Thyroid gland (tissue), 4 donors: ENCODE measurements around the gene DYNC2LI1.

Source experiments
- POLR2A ChIP-seq, 2 donors: fragments of 450-650 bp; IDR thresholded peaks; one replicate each; pipeline ENCODE4 v1.6.1; 2017; ENCODE audit warnings: antibody characterized with exemption in 2 of 2, mild to moderate bottlenecking in 2 of 2, moderate library complexity in 1 of 2
- TF ChIP-seq, protein P1 (sequence below), 6 experiments: fragments of 200-600 bp in 3 of 6; fragments of 450-650 bp in 3 of 6; sonication (generic) in 3 of 6; IDR thresholded peaks; one replicate each; pipeline ENCODE4 v1.5.1; 2016 to 2019; ENCODE audit warnings: antibody characterized with exemption in 6 of 6, mild to moderate bottlenecking in 2 of 6, inconsistent platforms in 1 of 6, moderate library complexity in 1 of 6

DNA sequence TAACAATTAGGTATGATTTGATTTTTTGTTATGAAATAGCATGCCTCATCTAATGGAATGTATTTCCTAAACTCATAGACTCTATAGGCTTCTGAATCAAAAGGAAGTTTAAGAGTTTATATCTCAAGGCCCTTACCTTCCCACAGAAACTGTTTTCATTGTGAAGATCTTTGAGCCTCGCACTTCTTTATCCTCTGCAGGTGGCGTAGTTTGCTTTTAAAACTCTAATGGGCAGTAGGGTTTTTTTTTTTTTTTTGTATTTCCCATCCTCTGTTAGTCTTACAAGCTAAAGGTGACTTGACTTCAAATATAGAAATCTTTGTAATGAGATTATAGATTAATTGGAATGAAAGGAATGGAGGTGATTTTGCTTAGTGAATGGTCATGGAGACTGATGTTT lies 28.3 kb downstream of the DYNC2LI1 start:
- TF ChIP-seq, protein P1, sequence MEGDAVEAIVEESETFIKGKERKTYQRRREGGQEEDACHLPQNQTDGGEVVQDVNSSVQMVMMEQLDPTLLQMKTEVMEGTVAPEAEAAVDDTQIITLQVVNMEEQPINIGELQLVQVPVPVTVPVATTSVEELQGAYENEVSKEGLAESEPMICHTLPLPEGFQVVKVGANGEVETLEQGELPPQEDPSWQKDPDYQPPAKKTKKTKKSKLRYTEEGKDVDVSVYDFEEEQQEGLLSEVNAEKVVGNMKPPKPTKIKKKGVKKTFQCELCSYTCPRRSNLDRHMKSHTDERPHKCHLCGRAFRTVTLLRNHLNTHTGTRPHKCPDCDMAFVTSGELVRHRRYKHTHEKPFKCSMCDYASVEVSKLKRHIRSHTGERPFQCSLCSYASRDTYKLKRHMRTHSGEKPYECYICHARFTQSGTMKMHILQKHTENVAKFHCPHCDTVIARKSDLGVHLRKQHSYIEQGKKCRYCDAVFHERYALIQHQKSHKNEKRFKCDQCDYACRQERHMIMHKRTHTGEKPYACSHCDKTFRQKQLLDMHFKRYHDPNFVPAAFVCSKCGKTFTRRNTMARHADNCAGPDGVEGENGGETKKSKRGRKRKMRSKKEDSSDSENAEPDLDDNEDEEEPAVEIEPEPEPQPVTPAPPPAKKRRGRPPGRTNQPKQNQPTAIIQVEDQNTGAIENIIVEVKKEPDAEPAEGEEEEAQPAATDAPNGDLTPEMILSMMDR (IDR thresholded peaks at IDR 0.05), result no peak
- no peak for TF ChIP-seq POLR2A (IDR thresholded peaks at IDR 0.05)
